ENCODE results near the gene NKX2-1.

NKX2-1 gene

DNA sequence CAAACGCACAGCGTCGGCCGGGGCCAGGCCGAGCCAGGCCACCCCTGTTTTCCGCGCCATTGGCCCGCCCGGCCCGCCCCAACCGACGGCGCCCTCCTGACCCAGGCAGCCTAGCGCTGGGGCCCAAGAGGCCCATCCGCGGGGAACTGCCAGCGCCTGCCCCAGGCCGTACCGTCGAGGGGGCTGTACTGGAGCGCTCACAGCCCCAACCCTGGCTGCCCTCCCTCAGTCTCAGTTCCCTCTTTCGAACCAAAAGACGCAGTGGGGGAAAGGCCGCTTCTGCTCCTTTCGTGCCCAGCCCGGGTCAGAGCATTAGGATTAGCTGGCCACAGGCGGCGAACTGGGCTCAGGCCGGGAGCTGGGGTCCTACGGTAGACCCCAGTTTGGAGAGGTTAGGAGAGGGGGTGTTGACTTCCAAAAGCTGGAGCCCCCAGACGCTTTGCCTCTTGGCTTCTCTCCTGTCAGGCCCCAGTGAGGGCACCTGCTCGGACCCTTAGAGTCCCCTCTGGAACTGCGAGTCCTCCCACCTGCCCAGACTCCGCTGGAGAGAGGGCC, 1.9 kb downstream of the NKX2-1 start:
- no peak for DNase-seq (ENCODE audit: low read depth in 2 of 3, low spot score in 2 of 3)

DNA sequence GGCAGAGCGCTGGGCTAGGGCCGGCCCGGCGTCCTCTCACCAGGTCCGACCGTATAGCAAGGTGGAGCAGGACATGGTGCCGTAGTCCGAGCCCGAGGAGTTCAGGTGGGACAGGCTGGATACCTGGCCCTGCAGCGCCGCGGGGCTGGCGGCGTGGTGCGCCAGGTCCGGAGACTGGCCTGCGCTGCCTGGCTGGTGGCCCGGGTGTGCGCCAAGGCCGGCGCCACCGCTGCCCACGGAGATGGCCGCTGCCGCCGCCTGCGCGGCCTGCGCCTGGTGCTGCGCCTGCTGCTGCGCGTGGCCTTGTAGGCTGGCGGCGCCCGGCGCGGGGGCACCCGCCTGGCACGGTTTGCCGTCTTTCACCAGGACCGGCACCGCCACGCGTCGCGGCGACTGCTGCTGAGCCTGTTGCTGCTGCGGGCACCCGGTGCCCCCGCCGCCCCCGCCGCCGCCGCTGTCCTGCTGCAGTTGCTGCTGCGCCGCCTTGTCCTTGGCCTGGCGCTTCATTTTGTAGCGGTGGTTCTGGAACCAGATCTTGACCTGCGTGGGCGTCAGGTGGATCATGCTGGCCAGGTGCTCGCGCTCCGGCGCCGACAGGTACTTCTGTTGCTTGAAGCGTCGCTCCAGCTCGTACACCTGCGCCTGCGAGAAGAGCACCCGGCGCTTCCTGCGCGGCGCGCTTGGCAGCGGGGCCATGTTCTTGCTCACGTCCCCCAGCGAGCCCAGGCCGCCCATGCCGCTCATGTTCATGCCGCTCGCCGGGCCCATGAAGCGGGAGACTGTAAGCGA, 2.6 kb downstream of the NKX2-1 start:
- no peak for DNase-seq (ENCODE audit: low read depth in 2 of 3, low spot score in 2 of 3)

DNA sequence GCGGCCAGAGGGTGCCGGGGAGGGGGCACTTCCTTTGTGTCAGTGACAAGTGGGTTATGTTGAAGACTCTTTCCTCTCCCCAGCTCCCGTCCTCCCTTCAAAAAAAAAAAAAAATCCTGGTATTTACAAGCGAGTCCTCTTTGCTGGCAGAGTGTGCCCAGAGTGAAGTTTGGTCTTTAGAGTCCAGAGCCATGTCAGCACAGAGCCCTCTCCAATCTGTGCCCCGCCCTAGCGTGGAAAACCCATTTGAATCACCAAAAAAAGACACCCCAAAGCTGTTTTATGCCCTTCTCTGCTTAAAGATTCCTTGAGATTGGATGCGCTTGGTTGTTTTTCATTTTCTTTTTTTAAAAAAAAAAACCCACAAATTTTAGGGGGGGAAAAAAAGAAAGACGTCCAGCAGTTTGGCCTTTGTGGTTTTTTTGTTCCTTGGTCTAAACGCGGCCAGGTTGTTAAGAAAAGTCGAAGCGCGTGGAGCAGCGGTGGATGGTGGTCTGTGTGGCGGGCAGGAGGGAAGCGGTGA, 3.3 kb downstream of the NKX2-1 start:
- DNase-seq (ENCODE audit: low read depth in 2 of 3, low spot score in 2 of 3): no peak

DNA sequence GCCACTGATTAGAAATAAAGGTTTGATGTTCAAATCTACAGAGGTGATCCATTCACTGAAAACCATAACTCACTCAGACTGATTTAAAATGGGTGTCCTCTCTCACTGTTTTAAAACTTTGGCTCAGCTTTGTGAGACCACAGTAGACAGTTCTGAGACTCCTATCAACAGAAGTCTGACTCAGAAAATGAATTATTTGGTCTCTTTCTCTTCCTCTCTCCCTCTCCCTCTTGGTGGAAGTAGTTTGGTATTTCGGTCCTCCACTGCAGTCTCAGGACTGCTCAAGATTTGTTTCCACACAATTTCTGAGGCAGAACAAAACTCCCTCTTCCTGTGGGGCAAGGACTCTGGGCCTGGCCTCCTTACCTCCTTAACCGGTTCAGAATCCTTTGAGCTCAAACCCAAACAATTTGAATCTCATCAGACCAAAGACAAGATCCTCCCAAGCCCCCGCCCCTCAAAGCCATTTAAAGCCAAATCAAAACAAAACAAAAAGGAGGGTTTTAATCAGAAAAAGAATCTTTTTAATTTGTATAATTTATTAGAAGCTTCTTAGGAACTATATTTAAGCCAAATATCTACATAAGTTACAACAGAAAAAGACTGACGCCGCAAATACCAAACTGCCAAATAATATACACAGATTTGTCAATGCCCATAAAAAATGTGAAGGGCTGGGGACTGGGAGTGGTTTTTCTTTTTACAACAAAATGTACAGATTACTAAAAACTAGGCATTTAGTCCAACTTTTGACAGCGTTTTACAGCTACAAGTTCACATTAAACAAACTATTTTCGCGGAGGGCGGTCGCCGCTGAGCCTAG, 3.9 kb downstream of the NKX2-1 start:
- DNase-seq (ENCODE audit: low read depth in 2 of 3, low spot score in 2 of 3): no peak

DNA sequence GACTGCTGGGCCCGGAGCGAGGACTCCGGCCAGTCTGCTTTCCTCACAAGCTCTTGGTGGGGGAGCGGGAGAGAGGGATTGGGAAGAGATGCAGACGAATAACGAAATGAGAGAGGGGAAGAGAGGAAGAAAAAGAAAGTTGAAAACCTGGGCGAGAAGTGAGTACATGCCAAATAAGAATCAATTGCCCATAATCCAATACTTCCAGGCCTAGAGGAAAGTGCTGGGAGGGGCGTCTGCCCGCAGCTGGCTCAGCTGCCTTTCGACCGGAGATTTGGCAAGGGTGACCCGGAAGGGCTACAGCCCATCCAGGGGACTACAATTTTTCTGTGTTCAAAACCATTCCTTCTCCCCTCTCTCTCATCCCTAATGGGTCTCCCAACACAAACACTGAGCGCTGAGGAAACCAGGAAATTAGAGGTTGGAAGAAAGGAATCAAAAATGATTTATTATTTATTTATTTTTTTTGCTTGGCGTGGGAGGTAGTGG, 4.9 kb downstream of the NKX2-1 start:
- no peak for DNase-seq (ENCODE audit: low read depth in 2 of 3, low spot score in 2 of 3)

DNA sequence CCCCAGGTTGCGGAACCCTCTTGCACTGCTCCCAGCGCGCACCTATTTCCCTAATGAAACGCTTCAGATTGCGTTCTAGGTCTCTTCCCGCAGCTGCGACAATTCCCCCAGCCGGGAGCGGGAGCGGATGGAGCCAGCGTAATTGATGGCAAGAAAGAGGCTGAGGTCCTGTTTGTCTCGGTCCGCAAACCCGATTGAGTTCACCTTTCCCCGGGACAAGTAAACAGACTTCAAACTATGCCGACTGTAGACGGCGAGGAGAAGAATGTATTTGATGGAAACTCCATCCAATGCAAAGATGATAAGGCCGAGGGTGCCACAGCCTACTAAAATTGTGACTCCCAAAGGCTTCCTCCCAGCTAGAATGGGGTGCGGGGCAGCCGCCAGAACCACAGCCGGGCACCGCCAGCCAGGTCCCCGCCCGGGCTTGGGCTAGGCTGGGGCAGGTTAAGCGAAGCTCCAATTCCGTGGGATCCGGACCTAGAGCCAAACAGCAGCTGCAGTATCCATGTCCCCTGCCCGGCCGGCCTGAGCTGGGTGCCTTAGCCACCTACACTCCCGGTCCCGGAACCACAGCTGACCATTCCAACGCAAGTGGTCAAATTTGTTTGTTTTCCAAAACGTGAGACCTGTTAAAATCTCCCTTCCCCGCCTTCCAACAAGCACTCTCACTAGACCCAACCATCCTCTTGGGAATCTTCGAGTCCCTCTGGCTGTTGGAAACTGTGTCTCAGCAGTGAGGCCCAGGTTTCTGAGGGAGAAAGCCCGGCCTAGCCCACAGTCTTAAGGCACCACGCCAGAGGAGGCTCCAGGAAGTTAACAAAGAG, 5.5 kb downstream of the NKX2-1 start:
- DNase-seq (ENCODE audit: low read depth in 2 of 3, low spot score in 2 of 3): no peak

DNA sequence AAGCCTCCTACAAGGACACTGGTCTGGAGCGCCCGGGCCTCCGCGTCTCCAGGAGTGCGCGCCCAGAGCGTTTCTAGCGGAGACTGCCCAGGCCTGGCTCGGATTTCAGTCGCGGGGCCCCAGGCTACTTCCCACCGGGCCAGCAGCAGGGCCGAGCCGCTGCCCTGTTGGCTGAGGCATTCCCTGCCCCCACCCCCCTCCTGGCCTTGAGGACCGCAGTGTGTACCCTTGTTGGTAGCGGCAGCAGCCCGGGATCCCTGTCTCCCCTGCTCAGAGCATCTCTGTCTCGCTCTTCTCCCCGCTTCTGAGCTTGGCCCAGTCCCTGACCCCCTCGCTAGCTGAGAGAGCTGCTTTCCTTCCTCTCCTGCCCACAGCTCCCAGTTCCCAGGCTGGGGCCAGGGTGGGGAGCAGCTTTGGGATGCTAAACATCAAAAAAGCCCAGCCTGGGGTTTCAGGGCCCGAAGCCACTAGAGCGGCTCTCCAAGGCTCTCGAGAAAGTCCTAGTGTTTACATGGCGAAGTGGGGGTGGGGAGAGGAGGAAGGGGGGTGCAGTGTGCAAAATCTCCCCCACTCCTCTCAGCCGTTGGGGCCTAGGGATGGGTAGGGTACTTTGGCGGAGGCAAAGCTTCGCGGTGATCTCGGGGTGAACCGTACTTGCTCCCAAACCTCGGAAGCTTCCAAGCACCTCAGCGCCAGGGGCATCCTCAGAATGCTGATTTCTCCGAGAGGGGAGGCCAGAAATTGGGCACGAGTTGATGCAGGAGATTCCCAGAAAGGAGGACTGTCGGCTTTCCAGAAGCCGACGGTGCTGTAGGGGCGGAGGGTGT, 6.4 kb downstream of the NKX2-1 start:
- DNase-seq (ENCODE audit: low read depth in 2 of 3, low spot score in 2 of 3): no peak

DNA sequence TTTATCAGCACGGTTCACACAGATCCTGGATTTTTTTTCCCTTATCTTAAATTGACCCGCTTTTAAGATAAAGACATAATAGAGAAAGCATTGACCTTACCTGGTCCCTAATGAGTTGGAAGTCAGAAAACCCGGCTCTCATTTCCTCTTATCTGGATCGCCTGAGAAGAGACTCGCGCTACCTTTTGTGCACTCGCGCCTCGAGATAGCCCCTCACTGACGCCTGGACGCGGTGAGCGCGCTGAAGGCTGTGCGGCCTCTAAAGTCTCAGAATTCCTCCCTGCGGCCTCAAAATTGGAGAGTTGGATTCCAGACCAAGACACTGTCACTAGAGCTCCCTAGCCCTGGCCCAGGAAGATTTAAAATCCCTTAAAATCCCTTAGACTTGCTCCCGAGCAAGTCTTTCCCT, 7.0 kb downstream of the NKX2-1 start:
- no peak for DNase-seq (ENCODE audit: low read depth in 2 of 3, low spot score in 2 of 3)

DNA sequence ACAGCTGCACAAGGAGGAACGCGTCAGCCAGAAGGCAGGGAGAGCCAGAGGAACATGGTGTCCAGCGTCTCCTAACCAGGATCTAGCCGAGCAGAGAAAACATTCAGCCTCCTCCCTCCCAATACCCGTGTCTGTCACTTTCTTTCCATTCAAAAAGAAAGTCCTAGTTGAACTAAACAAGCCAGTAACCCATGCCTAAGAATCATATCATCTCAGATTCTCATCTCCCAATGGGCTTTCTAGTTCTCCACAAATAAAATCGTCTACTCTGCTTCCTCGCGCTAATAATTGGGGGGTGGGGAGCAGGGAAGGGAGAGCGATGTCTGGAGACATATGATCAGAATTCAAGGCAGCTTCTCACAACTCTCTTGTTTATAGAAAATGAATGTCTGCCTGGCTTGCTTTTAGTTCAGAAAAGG, 7.4 kb downstream of the NKX2-1 start:
- DNase-seq (ENCODE audit: low read depth in 2 of 3, low spot score in 2 of 3): no peak

DNA sequence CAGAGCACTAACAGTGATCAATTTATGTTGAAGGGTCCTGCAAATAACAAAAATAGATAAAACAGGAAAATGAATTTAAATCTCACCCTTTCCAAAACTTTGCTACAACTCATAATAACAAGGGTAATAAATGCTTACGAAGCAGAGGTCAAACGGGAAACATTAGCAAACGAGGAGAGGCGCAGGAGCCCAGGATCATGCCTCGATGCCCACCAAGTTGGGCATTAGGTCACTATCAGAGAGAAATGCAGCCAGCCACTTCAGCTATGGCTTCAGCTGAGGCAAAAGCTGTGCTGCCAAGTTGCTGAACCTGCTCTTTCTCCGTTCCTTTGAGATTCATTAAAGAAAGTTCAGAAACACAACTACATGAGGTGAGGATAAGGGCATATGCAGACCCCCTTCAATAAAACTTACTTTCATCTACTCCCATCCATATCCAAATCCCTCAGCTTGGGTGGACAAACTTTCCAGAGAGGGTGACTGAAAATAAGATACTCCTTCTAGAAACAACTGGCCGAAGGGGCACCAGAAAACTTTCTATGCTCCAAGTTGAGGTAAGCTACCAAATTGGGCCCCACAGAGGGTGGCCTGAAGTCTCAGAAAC, 7.9 kb downstream of the NKX2-1 start:
- no peak for DNase-seq (ENCODE audit: low read depth in 2 of 3, low spot score in 2 of 3)

DNA sequence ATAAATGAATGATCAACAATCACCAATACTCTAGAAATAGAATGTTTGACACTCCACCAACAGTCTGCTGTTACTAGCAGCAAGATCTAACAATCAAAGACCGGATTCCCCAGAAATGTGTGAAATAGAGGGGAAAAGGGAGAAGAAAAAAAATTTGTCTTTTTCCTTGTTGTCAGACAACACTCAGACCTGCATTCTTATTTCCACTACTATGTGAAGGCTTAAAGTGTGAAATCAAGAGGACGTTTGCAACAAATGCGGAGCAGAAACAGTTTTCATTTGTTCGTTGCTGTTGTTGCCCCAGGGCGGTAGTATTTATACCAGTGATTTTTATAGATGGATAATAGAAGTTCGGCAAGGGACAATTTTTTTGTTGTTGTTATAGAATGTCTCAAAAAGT, 9.2 kb downstream of the NKX2-1 start:
- DNase-seq (ENCODE audit: low read depth in 2 of 3, low spot score in 2 of 3): no peak

DNA sequence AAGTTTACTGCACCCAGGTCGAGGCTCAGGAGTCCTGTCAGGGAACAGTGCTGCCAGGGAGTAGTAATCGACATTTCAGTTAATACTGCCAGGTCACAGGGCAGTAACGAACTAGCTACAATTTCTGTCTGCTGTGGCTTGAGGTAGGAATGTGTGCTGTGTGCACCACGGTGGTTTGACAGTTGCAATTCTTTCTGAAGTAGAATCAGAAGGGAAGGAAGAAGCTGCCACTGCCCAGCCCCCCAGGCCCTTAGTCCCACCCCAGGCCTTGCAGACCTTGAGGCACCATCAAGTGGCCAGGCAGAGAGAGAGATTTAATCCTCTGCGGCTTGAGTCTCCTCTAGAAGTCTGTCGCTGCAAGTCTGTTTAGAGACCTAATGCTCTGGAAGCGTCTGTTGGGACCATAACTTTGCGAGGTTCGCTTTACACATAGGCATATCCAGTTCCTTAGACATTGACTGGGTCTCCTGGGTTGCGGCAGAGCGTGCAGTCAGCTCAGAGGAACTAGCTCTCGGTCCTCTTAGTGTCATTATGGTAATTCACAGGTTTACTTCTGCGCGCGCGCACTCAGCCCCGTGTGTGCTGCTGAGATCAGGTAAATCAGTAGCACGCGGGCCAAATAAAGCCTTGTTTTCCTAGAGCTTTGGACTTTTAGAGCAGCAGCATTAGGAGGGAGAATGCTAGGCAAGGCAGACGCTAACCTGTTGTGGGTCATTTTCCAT, 9.8 kb downstream of the NKX2-1 start:
- no peak for DNase-seq (ENCODE audit: low read depth in 2 of 3, low spot score in 2 of 3)

DNA sequence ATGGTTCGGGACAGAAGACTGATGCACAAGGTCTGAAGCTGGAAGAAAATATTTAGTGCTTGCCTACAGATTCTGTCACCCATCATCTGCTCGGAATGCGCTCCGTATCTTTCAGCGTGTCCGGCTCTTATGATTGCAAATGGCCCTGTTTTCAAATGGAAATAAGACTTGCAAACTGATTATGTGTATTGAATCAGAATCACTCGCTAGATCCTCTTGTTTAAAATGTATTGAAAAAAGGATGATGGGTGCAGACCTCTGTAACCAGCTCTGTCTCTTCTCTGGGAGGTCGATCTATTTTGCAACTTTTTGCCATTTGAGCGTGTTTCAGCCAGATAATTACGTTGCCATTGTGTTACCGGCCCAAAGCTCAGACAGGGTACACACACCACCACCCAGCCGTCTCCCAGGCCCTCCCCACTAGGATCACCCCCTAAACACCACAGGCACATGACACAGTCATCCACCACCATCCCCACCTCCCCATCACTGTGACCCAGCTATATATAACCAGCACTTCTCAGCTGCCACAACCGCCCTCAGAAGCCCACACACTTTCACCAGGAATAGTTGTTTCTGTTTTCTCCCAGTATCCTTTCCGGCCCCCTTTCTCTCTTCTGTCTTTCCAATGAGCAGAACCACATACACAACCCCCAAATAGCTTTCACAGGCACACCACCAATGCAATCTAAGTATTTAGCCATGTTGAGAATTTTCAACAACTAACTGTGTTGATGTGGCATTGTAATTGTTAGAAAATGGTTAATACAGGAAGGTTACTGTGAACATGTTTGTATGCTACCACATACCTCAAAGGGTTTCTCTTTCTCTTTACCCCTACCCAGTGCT, 10.7 kb downstream of the NKX2-1 start:
- DNase-seq (ENCODE audit: low read depth in 2 of 3, low spot score in 2 of 3): no peak

DNA sequence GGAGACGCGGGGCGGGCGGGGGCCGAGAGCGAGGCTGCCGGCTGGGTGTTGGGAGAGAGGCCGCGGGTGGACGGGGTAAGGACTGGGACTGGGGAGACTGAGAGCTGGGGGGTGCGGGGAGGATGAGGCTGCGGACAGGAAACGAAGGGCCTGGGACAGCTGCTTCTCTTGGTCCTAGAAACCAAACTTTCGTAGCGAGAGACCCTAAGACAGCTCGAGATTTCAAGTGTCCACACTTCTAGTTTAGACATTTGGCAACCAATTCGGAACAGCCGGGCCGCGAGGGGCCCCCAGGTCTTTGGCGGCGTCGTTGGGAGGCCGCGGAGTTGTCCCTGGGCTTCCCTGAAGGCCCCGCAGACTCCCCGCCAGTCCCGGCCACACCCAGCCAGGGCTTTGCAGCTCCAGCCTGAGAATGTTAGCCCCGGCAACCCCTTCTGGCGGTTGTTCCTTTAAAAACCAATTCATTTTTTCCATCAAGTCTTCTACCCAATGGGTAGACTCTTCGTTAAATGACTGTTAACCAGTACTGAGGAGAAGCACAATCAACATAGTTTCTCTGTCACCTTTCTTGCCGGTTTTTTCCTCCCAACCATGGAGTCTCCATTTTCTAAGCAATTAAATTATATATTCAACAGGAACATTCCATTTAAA, 11.5 kb downstream of the NKX2-1 start:
- no peak for DNase-seq (ENCODE audit: low read depth in 2 of 3, low spot score in 2 of 3)

DNA sequence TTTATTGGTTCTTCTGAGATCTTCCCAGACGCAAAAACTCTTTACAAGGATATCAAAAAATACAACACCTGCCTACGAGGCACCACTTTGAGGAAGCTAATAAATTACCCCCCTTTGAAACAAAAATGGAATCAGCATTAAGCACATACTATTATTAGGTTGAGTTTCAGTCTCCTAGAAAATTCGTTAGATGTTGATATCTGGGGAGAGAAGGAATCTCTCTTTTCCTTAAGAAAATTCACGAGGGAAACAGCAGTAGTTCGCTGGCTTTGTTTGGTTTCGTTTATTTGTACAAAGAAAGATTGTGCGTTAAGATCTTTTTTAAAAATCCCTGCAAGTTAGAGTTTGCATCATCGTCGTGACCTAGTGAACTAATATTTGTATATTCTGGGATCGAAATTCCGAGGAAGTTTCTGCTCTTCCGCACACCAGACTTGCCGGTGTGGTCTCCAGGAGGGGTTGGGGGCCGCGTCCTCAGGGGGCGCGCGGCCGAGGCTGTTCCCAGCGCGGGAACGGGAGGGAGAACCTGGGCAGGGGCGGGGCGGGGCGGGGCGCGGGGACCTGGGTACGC, 12.1 kb downstream of the NKX2-1 start:
- no peak for DNase-seq (ENCODE audit: low read depth in 2 of 3, low spot score in 2 of 3)

DNA sequence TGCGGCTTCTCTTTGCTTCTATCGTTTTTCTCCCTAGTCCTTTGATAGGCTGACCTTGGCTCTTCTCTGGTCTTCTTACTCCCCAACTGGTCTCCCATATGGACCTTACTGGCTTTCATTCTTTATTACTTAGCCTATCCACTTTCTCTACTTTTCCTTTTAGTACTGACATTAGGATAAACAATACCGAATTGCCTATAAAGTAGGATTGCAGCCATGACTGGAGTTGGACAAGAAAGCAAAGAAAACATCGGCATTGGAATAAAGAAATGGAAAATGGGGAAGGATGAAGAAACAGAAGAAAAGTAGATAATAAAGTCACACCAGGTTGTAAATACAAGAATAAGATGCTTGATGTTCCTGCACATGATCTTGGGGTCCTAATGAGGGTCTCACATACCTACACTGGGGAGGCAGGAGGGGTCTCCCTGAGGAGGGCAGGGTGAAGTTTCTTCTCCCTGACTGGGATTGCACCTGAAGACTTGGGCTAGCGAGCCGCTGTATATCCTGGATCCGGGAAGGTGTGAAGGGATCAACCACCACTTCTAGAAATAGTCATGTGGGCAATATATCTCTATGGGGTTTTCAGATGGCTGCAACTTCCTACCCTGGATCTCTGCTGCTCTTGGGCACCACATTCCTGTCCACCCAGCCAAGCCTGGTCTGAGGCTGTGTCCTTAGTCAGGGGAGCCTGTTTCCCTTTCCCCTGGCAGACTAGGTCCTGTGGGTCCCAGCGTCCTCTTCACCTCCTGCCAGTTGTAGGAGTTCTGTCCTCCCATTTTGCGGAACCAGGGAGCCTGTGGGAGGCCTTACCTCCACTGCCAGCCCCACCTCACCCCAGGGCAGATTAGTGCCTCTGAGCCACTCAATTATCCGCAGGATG, 13.1 kb downstream of the NKX2-1 start:
- no peak for DNase-seq (ENCODE audit: low read depth in 2 of 3, low spot score in 2 of 3)

Measured in activated CD8-positive, alpha-beta memory T cell treated with anti-CD3 and anti-CD28 coated beads for 48 hours (primary cell).